ENCODE results near the gene KISS1R.

DNA sequence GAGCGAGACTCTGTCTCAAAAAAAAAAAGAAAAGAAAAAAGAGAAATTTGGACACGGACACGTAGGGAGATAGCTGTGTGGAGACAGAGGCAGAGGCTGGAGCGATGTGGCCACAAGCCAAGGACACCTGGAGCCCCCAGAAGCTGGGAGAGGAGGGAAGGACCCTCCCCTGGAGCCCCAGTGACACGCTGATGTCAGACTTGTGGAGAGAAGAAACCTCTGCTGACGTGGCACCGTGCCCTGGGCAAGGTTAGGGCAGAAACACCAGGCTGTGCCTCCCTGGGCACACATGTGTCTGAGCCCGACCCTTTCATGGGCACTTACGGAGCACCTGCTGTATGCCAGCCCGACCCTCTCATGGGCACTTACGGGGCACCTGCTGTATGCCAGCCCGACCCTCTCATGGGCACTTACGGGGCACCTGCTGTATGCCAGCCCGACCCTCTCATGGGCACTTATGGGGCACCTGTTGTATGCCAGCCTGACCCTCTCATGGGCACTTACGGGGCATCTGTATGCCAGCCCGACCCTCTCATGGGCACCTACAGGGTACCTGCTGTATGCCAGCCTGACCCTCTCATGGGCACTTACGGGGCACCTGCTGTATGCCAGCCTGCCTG lies 26.5 kb downstream of the KISS1R start:
- TF ChIP-seq, protein P1, sequence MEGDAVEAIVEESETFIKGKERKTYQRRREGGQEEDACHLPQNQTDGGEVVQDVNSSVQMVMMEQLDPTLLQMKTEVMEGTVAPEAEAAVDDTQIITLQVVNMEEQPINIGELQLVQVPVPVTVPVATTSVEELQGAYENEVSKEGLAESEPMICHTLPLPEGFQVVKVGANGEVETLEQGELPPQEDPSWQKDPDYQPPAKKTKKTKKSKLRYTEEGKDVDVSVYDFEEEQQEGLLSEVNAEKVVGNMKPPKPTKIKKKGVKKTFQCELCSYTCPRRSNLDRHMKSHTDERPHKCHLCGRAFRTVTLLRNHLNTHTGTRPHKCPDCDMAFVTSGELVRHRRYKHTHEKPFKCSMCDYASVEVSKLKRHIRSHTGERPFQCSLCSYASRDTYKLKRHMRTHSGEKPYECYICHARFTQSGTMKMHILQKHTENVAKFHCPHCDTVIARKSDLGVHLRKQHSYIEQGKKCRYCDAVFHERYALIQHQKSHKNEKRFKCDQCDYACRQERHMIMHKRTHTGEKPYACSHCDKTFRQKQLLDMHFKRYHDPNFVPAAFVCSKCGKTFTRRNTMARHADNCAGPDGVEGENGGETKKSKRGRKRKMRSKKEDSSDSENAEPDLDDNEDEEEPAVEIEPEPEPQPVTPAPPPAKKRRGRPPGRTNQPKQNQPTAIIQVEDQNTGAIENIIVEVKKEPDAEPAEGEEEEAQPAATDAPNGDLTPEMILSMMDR (IDR thresholded peaks at IDR 0.05; ENCODE audit: low read length), result no peak
- TF ChIP-seq EZH2 (IDR thresholded peaks at IDR 0.05; ENCODE audit: borderline replicate concordance, low read length), result no peak
